Uterus (tissue), 4 donors: Measurements from ENCODE around the gene GSTA2. TPM values are rescaled to one million over a fixed set of nuclear protein-coding genes. Genes with fewer than 3 reads are reported as not detected.

ENCODE experiments used
- DNase-seq, 2 donors: peaks; one replicate each; pipeline ENCODE4 v3.0.0-alpha.2; 2019 to 2020
- H3K27ac ChIP-seq, 2 donors: fragments of 200-600 bp; sonication (generic); 1 replicate in 1 of 2; 2 replicates in 1 of 2; pipeline ENCODE4 v1.5.1; 2016 to 2018
- H3K27me3 ChIP-seq, 2 donors: fragments of 200-600 bp; sonication (generic); one replicate each; pipeline ENCODE4 v1.5.1; 2018 to 2019; ENCODE audit warnings: control low read depth in 1 of 2
- H3K36me3 ChIP-seq, 2 donors: fragments of 200-600 bp; sonication (generic); one replicate each; pipeline ENCODE4 v1.5.1; 2019; ENCODE audit warnings: control low read depth in 1 of 2
- H3K4me1 ChIP-seq, 2 donors: fragments of 200-600 bp; sonication (generic); one replicate each; pipeline ENCODE4 v1.5.1; 2018 to 2019; ENCODE audit warnings: control low read depth in 1 of 2
- H3K4me3 ChIP-seq, 2 donors: fragments of 200-600 bp; sonication (generic); 1 replicate in 1 of 2; 2 replicates in 1 of 2; pipeline ENCODE4 v1.5.1; 2018 to 2019; ENCODE audit warnings: mild to moderate bottlenecking in 1 of 2
- H3K9me3 ChIP-seq, 2 donors: fragments of 200-600 bp; sonication (generic); one replicate each; pipeline ENCODE4 v1.5.1; 2019; ENCODE audit warnings: control low read depth in 1 of 2
- CTCF ChIP-seq, 4 experiments: fragments of 200-600 bp in 2 of 4; fragments of 450-650 bp in 2 of 4; sonication (generic) in 2 of 4; IDR thresholded peaks; one replicate each; pipeline ENCODE4 v1.5.1; 2016 to 2019; ENCODE audit warnings: antibody characterized with exemption in 4 of 4, mild to moderate bottlenecking in 2 of 4, moderate library complexity in 1 of 4
- POLR2A ChIP-seq, 2 donors: fragments of 450-650 bp; IDR thresholded peaks; one replicate each; pipeline ENCODE4 v1.6.1; 2016; ENCODE audit warnings: antibody characterized with exemption in 2 of 2, mild to moderate bottlenecking in 1 of 2, moderate library complexity in 1 of 2
- intact Hi-C: fragments of 100-400 bp; cut with DNase I; formaldehyde crosslinking; loops from one replicate; pipeline ENCODE4 v1.15.1; 2023; ENCODE audit warnings: low total_unique reads
- total RNA-seq, 4 donors: library from RNA; depleted of rRNA in 3 of 4; stranded (reverse); fragments of >200 nt in 3 of 4; gene quantifications; one replicate each; pipeline versions ENCODE4 v1.1.0 to v1.2.4, GENCODE V29; 2014 to 2023
- donor health status: DM: yes; HTN: yes; CAD: no.

Gene GSTA2
- total RNA-seq, 4 donors from 2014 or later, result not detected

GRCh38 chr6:52745764-52746201 lies 17.5 kb downstream of the GSTA2 start:
- TF ChIP-seq POLR2A (IDR thresholded peaks at IDR 0.05) (no peak), CTCF (IDR thresholded peaks at IDR 0.05) (no peak)

GRCh38 chr6:52741872-52742271 lies 21.4 kb downstream of the GSTA2 start:
- Histone ChIP-seq H3K4me1 (no peaks in the 10 kb centered on the region), H3K9me3 (no peaks in the 10 kb centered on the region)
- no peak for TF ChIP-seq POLR2A (IDR thresholded peaks at IDR 0.05)
- no peak for TF ChIP-seq CTCF (IDR thresholded peaks at IDR 0.05)

More at GRCh38 chr6:52745764-52746201, 17.5 kb downstream of the GSTA2 start:
- Histone ChIP-seq H3K9me3 (no peaks in the 10 kb centered on the region), H3K27ac (no peak overlapping the region), H3K4me3 (no peak overlapping the region), H3K27me3 (no peaks in the 10 kb centered on the region), H3K4me1 (no peaks in the 10 kb centered on the region), H3K36me3 (no peaks in the 10 kb centered on the region)
- intact Hi-C loops, result no loop called here
- no peak for DNase-seq

GRCh38 chr6:52739627-52740026 lies 23.6 kb downstream of the GSTA2 start:
- Histone ChIP-seq H3K36me3 (no peaks in the 10 kb centered on the region), H3K27me3 (no peaks in the 10 kb centered on the region), H3K4me1 (no peaks in the 10 kb centered on the region), H3K4me3 (no peak overlapping the region), H3K27ac (no peak overlapping the region), H3K9me3 (no peaks in the 10 kb centered on the region)
- intact Hi-C loops, result no loop called here
- no peak for TF ChIP-seq CTCF (IDR thresholded peaks at IDR 0.05)
- no peak for TF ChIP-seq POLR2A (IDR thresholded peaks at IDR 0.05)
- DNase-seq, result no peak

More at GRCh38 chr6:52741872-52742271, 21.4 kb downstream of the GSTA2 start:
- no peak overlapping the region for H3K4me3 ChIP-seq
- DNase-seq, result no peak
- intact Hi-C loops, result no loop called here
- H3K27ac ChIP-seq, result no peak overlapping the region
- no peaks in the 10 kb centered on the region for H3K27me3 ChIP-seq
- no peaks in the 10 kb centered on the region for H3K36me3 ChIP-seq

- DNase-seq, result no peak
These were observed 24.1 kb downstream of the GSTA2 start for GRCh38 chr6:52739134-52739533.

GRCh38 chr6:52736145-52736544 lies 27.1 kb downstream of the GSTA2 start:
- Histone ChIP-seq H3K9me3 (no peaks in the 10 kb centered on the region), H3K36me3 (no peaks in the 10 kb centered on the region), H3K27ac (no peak overlapping the region), H3K4me3 (no peak overlapping the region), H3K4me1 (no peaks in the 10 kb centered on the region), H3K27me3 (no peaks in the 10 kb centered on the region)
- TF ChIP-seq POLR2A (IDR thresholded peaks at IDR 0.05) (no peak), CTCF (IDR thresholded peaks at IDR 0.05) (no peak)
- intact Hi-C loops, result no loop called here
- no peak for DNase-seq

More at GRCh38 chr6:52739134-52739533, 24.1 kb downstream of the GSTA2 start:
- Histone ChIP-seq H3K4me3 (no peak overlapping the region), H3K9me3 (no peaks in the 10 kb centered on the region), H3K4me1 (no peaks in the 10 kb centered on the region), H3K36me3 (no peaks in the 10 kb centered on the region), H3K27me3 (no peaks in the 10 kb centered on the region), H3K27ac (no peak overlapping the region)
- TF ChIP-seq CTCF (IDR thresholded peaks at IDR 0.05) (no peak), POLR2A (IDR thresholded peaks at IDR 0.05) (no peak)
- intact Hi-C loops, result no loop called here
